Stimulated activated CD4-positive, alpha-beta T cell treated with anti-CD3 and anti-CD28 coated beads, TNF-alpha, amount 100 ng/mL, for 4 hours (primary cell): ENCODE measurements around the gene LRP1.

Experiments
- DNase-seq, 3 experiments: peaks; one replicate each; pipeline ENCODE4 v3.0.0-alpha.2; 2020; ENCODE audit warnings: low read depth in 3 of 3

LRP1 gene

GRCh38 chr12:57154076-57154475 is 25.8 kb downstream of the LRP1 start:
- DNase-seq, result no peak

- no peak for DNase-seq
Measured at GRCh38 chr12:57154804-57155434, 26.6 kb downstream of the LRP1 start.

DNA sequence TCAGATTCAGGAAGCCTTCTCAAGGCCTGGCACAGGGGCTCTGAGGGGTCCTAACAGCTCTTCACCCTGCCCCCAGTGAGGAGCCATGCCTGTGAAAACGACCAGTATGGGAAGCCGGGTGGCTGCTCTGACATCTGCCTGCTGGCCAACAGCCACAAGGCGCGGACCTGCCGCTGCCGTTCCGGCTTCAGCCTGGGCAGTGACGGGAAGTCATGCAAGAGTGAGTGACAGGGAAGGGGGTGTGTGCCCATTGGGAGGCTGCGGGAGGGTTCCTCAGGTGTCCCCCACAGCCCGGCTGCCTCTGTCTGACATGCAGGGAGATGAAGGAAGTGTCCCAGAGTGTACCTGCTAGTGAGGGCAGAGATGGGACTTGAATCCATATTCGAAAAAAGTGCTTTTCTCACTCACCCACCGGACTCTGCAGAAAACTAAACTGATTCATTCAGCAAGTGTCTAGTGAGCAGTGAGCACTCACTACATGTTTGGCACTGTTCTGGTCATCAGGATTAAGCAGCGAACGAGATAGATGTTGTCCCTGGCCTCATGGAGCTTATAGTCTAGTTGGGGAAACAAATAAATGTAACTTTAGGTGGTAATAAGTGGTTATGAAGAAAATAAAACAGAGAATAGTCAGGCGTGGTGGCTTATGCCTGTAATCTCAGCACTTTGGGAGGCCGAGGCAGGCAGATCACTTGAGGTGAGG is 28.6 kb downstream of the LRP1 start:
- DNase-seq, result no peak

DNA sequence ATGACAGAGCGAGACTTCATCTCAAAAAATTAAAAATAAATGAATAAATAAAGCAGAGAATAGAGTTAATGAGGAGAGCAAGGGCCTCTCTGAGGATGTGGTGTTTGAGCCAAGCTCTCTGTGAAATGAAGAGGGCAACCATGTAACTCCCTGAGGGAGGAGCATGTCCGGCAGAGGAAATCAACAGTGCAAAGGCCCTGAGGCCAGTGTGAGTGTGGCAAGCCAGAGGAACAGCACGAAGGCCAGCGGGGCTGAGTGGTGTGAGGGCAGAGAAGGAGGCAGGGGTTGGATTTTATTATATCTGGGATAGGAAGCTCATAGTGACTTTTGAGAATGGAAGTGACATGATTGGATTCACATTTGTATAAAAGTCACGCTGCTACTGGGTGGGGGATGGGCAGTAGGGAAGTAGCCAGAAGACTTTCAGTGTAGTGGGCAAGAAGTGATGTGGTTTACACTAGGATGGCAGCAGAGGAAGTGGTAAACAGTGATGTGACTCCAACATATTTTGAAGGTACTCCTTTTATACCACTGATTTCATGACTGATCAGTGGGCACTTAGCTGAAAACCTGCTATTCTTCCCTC is 29.4 kb downstream of the LRP1 start:
- DNase-seq, result no peak

- DNase-seq, result no peak
Measured at GRCh38 chr12:57158186-57158585, 29.9 kb downstream of the LRP1 start.

GRCh38 chr12:57158665-57159064 is 30.4 kb downstream of the LRP1 start:
- no peak for DNase-seq

- DNase-seq, result no peak
Measured at GRCh38 chr12:57159311-57159710, 31.0 kb downstream of the LRP1 start.

- DNase-seq, result no peak
Measured at GRCh38 chr12:57160040-57160439, 31.8 kb downstream of the LRP1 start.

GRCh38 chr12:57160741-57161140 is 32.5 kb downstream of the LRP1 start:
- no peak for DNase-seq

GRCh38 chr12:57161491-57161890 is 33.2 kb downstream of the LRP1 start:
- no peak for DNase-seq

DNA sequence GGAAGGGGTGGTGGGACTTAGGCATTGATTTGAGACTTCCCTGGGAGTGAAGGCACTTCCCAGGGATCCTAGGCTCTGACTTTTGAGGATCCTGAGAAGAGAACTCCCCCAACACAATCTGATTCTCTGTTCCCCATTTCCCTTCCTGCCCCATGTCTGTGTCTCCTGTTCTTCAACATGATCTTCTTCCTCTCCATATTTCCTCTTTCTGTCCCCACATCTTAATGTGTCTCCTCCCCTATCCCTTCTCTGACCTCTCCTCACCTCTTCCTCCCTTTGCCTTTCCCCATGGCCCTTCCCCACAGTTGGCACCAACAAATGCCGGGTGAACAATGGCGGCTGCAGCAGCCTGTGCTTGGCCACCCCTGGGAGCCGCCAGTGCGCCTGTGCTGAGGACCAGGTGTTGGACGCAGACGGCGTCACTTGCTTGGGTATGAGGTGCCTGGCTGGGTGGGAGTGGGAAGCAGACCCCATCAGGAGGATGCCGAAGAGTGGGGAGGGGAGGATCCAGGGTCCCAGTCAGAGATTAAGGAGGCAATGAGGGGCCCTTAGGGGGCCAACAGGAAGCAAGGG is 34.4 kb downstream of the LRP1 start:
- no peak for DNase-seq

DNA sequence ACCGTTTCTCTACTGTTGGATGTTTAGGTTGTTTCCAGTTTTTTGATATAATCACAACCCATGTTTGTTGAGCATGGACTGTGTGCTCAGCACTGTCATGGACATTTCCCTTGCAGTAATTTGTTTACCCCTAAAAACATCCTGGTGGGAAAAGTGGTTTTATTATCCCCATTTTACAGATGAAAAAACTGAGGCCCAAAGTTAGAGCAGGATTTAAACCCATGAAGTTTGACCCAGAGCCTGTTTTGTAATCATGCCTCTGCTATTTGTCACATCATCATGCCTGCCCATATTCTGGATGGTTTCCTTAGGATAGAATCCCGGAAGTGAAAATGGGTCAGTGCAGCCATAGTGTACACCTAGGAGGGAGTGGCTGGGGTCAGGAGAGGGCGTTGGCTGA is 36.2 kb downstream of the LRP1 start:
- DNase-seq, result no peak

GRCh38 chr12:57164966-57165625 is 36.8 kb downstream of the LRP1 start:
- DNase-seq, result no peak

- DNase-seq, result no peak
Measured at GRCh38 chr12:57165741-57166140, 37.5 kb downstream of the LRP1 start.

DNA sequence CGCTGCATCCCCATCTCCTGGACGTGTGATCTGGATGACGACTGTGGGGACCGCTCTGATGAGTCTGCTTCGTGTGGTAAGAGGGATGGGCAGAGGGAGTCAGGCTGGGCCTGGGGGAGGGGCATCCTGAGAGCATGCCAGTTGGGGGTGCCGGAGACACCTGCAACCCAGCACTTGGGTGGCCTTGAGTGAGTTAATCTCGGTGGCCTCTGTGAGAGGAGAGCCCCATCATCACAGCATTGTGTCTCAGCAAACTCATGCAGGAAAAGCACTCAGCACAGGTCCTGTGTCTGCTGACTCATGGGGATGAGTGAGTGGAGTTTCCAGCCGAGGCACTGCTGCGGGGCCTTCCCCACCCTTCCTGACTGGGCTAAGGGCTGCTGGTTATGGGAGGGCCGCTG is 38.7 kb downstream of the LRP1 start:
- peak in 1 of 3 experiments; percentile 12 for DNase-seq

DNA sequence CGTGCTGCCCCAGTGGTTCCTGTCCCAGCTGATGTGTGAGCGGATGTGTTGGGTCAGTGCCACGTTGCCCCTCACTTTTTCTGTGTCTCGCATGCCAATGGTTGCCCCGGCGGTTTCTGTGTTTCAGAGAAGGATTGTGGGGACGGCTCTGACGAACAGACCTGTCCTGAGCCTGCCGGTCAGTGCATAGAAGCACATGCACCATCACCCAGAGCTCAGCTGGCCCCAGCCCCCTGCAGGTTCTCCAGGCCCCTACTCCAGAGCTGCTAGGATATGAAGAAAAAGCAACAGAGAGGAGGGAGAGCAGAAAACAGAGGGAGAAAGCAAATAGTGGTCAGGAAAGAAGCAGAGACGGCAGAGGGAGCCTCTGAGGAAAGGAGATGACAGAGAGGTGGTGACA is 39.8 kb downstream of the LRP1 start:
- DNase-seq, result no peak

GRCh38 chr12:57169046-57169795 is 40.9 kb downstream of the LRP1 start:
- DNase-seq, result no peak

DNA sequence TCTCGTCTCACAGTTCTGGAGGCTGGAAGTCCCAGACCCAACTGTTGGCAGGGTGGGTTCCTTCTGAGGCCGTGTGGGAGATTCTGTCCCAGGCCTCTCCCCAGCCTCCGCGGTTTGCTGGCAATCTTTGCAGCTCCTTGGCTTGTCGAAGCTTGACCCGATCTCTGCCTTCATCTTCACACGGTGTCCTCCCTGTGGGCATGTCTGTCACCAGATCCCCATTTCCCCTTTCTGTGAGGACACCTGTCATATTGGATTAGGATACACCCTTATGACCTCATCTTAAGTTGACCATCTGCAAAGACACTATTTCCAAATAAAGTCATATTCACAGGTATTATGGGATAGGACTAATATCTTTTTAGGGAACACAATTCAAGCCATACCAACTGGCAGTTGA is 41.7 kb downstream of the LRP1 start:
- no peak for DNase-seq

DNA sequence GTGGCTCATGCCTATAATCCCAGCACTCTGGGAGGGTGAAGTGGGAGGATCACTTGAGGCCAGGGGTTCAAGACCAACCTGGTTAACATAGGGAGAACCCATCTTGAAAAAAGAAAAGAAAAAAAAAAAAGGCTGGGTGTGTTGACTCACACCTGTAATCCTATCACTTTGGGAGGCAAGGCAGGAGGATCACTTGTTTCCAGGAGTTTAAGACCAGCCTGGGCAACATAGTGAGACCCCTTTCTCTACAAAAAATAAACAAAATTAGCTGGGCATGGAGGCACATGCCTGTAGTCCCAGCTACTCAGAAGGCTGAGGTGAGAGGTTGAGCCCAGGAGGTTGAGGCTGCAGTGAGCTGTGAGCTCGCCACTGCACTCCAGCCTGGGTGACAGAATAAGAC is 42.1 kb downstream of the LRP1 start:
- DNase-seq, result no peak

DNA sequence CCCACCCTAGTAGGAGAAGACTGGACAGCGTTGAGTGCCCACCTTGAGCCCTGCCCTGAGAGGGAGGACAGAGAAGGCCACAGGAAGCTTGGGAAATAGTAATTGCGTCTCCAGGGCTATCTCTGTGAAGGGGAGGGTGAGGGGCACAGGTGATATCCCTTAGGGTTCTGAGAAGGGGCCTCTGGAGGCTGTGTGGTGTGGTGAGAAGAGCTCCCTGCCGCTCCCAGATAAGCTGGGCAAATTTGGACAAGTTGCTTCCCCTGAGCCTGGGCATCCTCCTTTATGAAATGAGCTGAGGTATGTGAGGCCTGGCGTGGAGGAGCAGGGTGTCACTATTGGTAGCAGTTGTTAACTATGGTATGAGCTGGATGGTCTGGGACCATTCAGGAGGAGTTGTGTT is 42.6 kb downstream of the LRP1 start:
- no peak for DNase-seq

- no peak for DNase-seq
Measured at GRCh38 chr12:57171668-57172067, 43.4 kb downstream of the LRP1 start.

DNA sequence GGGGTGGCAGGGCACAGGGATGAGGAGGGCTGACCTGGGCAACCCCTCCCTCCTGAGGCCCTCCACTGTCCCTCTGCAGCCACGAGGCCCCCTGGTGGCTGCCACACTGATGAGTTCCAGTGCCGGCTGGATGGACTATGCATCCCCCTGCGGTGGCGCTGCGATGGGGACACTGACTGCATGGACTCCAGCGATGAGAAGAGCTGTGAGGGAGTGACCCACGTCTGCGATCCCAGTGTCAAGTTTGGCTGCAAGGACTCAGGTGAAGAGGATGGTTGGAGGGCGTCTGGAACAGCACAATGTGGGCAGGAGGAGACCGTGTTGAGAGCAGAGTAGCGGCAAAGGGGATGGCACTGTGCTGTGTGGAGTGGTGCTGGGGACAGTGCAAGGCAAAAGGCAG is 44.8 kb downstream of the LRP1 start:
- DNase-seq, result no peak
